ENCODE measurements around the gene IGFLR1.
"Not testable (repeated sequence)": the region's sequence is repeated elsewhere in the genome, so short reads cannot be mapped to it uniquely, and the experiment has no call there.

IGFLR1 gene

GRCh38 chr19:35692010-35692409 is 50.2 kb downstream of the IGFLR1 start:
- no peak for TF ChIP-seq ZNF274 (IDR thresholded peaks at IDR 0.05; ENCODE audit: low read depth, low read length)

GRCh38 chr19:35691106-35691505 is 51.1 kb downstream of the IGFLR1 start:
- not testable (repeated sequence) for H3K4me3 ChIP-seq (ENCODE audit: low read length)

More at GRCh38 chr19:35692010-35692409, 50.2 kb downstream of the IGFLR1 start:
- H3K4me3 ChIP-seq (ENCODE audit: low read length), result no peak overlapping the region

GRCh38 chr19:35689836-35690235 is 52.4 kb downstream of the IGFLR1 start:
- H3K4me3 ChIP-seq (ENCODE audit: low read length), result no peak overlapping the region
- TF ChIP-seq ZNF274 (IDR thresholded peaks at IDR 0.05; ENCODE audit: low read depth, low read length), result no peak
